HG02798 (cell line): ENCODE data around the gene TWNK.
"Not testable (repeated sequence)": the region's sequence is repeated elsewhere in the genome, so short reads cannot be mapped to it uniquely, and the experiment has no call there.

Source experiments
- ATAC-seq: cut with Tn5 transposase; IDR thresholded peaks from one replicate; pipeline ENCODE4 v1.9.1; 2021; ENCODE audit warnings: mild to moderate bottlenecking; ENCODE audit not compliant: unreplicated experiment, poor library complexity

Gene TWNK

DNA sequence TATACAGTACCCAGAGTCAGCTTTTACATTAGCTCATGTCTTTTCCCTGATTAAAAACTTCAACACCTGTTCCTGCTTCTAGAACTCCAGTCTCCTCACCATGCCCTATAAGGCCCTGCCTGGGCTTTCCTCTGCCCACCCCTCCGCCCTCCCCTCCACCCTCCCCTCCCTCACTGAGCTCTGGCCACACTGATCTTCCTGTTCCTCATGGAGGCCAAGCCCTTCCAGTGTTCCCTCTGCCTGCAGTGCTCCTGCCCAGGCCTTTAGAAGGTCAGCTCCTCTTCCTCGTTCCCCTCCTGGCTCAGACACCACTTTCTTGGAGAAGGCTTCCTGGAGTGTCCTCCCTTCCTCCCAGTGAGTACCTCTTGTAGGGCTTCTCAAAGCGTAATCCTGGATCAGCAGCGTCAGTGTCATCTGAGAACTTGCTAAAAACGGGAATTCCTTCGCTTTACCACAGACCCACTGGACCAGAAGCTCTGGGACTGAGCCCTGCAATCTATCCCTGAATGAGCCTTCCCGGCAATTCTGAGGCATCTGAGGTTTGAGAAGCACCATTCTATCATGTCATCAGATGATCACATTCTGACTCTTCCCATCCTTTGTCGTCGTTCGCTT, 39.9 kb downstream of the TWNK start:
- no peak for ATAC-seq

DNA sequence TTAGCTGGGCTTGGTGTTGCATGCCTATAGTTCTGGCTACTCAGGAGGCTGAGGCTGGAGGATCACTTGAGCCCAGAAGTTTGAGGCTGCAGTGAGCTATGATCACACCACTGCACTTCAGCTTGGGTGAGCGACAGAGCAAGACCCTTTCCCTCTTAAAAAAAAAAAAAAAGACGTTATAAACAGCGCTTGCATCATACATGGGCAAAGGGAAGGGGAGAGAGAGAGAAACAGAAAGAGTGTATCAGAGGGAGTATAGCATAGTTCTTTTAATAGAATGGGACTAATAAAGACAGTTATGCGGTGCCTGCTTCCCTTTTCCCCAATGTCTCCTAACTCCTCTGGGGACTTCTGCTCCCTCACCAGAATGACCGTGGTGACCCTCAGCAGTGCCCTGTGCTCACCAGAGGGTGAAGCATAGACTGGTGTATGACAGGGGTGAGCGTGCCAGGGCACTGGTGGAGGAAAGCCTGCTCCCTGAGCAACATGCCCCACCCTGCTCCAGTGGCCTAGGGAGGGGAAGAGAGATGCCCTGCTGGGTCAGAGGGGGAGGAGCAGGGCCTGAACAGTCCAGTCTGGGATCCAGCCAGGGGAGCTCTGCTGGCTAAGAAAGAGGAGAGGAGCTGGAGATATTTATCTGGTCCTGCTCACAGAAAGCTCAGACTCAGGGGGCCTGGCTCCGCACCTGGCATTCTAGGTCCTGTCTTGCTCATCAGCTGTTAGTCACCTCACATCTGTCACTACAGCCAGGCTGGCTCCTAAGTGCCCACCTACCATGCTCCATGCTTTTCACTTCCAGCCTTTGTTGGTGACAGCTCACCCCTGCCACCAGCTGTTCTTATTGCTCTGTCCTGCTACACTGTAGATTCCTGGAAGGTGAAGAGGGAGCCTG, 41.3 kb downstream of the TWNK start:
- ATAC-seq: no peak

DNA sequence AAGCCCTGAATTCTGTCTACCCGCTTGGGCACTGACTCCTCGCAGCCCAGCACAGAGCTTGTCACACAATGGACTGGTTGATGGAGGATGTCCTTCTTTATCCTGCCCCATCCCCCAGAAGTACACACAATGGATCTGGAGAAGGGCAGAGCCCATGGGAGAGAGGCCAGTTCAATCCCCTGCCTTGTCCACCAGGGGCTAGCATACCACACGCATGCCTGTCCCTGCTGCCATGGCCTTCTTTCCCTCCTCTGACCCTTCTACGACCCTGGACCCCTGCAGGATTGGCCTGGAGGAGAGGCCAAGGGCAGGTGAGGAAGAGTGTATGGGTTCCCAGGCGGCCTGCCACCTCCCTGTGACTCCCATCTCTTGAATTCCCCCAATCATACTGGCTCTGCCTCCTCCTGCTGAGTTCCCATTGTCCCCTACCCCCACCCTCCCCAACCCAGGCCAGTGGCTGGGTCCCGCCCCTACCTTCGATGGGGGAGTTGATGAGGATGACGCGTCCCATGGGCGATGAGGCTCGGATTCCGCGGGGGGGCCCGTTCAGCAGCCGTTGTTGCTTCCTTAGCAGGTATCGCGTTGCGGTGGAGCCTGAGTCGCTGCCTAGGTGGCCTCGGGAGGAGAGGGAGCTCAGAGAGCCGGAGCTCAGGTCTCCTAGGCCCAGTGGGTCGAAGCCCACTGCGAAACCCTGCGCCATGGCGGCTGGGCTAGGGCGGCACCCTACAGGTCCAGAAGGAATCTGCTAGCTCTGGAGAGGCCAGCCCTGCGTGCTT, 42.4 kb downstream of the TWNK start:
- no peak for ATAC-seq

DNA sequence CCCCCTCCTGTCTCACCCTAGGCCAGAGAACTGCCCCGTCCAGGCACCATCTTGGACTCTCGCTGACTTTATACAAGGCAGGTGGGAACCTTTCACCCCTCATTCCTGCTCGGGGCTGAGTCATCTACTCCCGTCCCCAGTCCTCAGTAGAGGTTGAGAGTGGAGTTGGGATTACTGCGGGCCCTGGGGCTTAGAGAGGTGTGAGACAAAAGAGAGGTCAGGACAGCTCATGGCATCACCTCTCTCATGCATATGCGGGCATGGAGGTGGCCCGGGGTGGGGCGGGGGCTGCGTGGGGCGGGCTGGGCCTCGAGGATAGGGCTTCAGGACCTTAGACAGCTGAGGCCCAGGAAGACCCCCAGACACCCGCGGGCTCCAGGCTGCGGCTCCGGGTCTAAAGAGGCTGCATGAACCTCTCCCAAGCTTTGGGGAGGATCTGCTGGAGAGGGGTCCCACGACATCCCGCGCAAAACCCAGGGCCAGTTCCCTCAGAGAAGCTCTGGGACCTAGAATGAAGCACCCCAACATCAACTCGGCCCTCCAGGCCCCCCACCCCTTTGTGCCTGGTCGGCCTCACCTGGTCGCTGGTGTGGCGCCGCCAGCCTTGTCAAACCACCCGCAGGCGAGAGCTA, 43.3 kb downstream of the TWNK start:
- no peak for ATAC-seq

DNA sequence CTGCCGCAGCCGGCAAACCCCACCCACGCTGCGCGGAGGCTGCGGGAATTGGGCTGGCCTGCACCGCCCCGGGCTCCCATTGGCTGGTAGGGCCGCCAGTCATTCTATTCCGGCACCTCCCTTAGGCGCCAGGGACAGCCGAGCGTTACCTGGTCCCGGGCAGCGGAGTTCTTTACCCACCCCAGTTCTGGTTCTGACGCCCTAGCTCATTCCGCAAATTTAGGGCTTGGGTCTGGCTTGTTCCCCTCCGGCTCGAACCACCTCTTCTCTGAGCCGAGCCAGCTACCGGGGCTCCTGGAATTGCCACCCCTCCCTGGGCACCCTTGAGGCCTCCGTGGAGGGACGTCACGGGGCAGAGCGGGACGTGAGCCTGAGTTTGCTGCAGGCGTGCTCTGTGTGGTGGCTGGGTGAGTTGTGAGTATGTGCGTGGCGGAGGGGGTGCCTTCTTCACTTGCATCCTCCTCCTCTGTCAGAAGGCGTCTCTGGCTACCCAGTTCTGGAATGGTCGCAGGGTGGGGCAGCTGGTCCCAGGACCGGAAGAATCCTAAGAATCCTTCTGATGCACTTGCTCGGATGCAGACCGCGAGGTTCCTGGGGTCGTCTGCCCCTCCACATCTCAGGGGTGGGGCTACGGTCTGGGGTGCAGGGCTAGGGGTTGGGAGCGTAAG, 43.9 kb downstream of the TWNK start, which contains the start of the genes PDZD7 and SFXN3:
Gene PDZD7 (minus strand): TSS at position 2 of the 668 bp plus-strand sequence. CDS start 910 bp downstream, outside the sequence.
Gene SFXN3 (plus strand): TSS at position 107 of the 668 bp plus-strand sequence. CDS start 3,461 bp downstream, outside the sequence.
- ATAC-seq: peak; percentile 94

DNA sequence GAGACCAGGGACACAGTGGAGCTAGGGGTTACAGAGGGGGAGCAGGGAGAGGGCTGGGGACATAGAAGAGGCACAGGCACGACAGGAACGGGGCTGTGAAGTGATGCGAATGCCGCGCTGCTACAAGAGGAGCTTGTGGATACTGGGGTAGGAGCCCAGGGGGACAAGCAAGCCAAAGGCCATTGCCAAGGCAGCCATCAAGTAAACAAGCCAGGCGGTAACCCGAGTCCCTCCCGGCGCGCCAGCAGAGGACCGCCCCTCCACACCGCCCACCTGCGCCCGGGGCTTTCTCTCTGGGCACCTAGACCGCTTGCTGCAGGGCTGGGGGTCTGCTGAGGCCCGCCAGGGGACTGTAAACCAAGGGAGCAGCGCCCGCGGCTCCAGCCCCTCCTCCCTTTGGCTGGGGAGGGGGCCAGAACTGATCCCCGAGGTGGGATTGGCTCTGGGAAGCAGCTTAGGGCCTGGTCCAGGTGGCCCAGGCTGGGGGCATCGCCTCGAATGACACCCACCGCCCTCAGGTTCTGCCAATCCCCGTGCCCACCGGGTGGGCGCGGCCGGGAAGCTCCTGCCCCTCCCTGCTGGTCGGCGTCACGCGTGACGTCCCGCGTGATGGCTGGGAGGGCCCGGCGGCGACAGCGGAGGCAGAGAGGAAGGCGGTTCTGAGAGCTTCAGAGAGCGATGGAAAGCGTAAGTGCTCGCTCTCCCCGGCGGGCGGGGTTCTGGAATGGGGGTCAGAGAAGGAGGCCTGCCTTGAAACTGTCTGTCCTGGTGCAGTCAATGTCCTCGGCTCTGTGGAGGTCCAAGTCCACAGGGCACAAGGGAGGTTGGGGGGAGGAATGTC, 44.7 kb downstream of the TWNK start:
- peak; percentile 47 for ATAC-seq

DNA sequence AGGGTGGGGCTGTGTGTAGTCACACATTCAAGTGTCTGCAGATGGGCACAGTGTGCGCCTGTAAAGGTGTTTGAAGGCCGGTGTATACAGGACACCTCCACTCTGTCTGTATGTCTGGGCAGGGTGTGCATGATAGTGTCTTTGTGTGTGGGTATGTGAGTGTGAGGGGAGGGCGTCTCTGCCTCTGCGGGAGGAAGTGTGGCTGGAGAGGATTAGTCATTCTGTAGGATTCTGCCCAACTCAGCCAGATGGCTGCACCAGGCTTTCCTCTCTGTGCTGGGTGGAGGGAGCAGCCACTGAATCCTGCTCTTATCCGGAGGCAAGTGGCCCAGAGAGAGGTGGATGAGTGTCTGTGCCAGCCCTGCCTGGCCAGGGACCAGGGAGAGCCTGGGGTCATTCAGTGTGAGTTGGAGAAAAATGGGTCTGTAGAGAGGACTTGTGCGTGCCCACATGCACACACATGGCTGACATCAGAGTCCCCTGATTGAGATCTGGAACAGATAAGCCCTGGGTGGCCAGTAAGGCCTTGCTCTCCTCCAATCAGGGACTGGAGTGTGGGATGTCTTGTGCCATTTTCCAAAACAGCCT, 45.4 kb downstream of the TWNK start:
- ATAC-seq: no peak

DNA sequence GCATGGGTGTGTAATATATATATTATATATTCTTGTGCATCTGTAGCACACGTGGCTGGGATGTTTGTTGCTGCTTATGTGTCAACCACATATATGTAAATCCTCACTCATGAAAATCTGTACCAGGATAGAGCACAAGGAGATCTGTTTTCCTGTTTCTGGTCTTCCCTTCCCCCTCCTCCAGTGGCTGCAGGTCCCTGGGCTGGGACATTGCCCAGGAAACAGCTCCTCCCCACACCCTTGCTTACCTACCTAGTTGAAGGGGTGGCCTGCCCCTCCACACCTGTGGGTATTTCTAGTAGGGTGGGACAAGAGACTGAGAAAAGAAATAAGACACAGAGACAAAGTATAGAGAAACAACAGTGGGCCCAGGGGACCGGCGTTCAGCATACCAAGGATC, 45.9 kb downstream of the TWNK start:
- ATAC-seq: no peak

DNA sequence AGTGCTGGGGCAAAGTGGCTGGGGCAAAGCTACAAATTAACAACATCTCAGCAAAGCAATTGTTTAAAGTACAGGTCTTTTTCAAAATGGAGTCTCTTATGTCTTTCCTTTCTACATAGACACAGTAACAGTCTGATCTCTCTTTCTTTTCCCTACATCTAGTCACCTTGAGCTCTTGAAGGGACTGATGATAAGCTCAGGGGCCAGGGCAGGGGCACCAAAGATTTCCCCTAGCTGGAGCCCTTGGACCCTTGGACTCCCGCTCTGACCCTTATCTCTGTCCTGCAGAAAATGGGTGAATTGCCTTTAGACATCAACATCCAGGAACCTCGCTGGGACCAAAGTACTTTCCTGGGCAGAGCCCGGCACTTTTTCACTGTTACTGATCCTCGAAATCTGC, 47.1 kb downstream of the TWNK start:
- not testable (repeated sequence) for ATAC-seq

DNA sequence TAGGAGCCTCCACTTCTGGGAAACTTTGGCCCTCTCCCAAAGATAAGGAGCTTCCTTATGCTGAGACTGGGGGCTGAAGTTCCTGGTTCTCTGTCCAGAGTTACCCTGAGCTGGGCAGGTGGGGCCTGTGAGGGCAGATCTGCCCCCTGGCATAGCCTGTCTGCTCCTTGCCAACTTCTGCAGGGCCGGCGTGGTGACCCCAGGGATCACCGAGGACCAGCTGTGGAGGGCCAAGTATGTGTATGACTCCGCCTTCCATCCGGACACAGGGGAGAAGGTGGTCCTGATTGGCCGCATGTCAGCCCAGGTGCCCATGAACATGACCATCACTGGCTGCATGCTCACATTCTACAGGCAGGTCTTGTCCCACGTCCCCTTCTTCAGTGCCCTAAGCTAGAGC, 48.0 kb downstream of the TWNK start:
- no peak for ATAC-seq

DNA sequence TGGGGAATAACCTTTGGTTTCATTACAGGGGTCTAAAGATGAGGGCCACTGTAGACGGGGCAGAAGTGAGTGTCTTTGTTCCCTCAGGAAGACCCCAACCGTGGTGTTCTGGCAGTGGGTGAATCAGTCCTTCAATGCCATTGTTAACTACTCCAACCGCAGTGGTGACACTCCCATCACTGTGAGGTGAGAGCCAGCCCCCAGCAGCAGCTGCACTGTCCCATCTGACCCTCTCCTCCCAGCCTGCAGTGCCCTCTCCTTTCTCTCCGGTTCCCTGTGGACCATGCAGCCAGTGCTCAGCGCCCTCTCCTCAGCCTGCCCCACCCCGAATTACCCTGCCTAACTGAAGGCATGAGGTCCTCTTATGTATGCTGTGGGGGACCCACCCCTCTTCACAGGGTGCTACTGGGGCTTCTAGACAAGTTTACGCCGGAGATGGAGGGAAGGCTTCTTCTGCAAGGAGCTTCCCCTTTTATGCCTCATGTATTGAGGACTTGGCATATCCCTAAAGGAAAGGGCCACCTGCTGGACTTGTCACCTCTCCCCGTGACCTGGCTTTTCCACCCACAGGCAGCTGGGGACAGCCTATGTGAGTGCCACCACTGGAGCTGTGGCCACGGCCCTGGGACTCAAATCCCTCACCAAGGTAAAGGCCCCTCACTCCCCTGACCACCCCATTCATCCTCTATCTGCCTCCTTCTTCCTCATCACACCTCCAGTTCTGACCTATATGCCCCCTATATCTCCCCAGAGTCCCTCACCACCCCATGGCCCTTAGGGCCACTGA, 48.8 kb downstream of the TWNK start:
- ATAC-seq: no peak

DNA sequence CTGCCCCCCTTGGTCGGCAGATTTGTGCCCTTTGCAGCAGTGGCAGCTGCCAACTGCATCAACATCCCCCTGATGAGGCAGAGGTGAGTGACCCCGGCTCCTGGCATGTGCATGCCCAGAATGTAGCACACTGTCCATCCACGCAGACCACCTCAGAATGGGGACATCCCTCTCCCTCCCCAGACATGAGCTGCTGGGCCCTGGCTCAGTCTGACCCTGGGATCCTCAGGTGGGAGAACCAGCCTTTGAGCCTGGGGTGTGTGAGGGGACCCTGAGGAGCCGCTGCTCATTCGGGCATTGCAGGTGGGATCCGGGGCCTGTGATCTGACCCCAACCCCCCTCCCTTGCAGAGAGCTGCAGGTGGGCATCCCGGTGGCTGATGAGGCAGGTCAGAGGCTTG, 49.4 kb downstream of the TWNK start:
- ATAC-seq: no peak

DNA sequence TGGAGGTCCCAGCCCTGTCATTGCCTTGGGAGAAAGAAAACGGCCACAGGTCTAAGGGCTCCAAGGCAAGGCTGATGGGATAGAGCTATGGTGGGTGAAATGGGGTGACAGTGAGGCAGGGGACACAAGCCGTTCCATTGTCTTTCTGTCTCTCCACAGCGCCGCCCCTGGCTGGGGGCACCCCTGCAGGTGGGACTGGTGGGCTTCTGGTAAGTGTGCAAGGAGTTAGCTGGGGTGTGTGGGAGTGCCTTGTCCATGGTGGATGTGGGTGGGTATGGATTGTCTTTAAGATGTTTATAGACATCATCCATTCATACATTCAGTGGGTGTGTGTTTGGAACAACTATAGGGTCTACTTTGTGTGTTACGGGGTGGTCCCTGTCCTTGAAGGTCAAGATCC, 51.1 kb downstream of the TWNK start:
- no peak for ATAC-seq

DNA sequence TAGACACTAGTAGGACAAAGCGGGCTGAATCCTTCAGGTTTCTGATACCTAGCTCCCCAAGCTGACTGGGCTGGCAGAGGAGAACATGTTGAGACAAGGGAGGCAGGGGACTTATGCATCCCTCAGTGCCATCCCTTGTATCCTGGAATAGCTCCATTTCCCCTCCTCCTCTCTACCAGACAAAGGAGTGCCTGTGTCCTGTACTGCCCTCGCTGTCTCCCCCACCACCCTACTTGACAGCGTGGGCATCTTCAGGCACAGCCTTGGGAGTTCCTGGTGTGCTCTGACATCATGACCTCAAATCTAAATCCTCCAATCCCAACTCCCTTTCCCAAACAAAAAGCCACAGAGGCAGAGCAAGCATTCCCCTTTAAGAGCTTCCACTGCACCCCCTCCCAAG, 52.7 kb downstream of the TWNK start:
- no peak for ATAC-seq

DNA sequence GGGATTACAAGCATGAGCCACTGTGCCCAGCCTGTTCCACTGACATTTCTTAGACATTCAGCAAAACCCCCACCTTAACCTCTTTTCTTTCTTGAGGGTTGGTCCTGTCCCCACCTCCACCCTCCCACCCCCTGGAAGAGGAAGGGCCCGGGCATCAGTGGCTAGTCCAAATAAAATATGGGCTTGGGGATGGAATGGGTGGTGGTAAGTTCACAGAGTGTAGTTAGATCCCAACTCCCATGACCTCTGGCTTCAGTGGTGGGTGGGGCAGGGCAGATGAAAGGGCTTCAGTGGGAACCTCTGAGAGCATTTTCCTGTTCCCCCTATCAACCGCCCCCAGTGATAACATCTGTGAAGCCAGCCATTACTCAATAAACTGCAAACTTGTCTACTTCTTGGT, 53.5 kb downstream of the TWNK start:
- ATAC-seq: no peak

DNA sequence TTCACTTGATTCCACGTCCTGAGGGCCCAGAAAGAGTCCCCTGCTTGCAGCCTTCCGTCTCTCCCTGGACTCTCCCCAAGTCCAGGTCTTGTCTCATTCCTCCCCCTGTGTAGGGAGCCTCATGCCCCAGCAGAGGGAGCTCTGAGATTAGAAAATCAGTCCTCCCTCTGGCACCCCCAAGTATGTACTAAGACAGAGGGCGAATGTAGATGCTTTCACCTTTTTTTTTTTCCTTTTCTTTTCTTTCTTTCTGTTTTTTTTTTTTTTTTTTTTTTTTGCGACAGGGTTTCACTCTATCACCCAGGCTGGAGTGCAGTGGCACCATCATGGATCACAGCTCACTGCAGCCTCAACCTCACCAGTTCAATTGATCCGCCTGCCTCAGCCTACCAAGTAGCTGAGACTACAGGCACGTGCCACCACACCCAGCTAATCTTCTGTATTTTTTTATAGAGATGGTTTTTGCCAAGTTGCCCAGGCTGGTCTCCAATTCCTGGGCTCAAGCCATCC, 54.0 kb downstream of the TWNK start:
- peak; percentile 60 for ATAC-seq

DNA sequence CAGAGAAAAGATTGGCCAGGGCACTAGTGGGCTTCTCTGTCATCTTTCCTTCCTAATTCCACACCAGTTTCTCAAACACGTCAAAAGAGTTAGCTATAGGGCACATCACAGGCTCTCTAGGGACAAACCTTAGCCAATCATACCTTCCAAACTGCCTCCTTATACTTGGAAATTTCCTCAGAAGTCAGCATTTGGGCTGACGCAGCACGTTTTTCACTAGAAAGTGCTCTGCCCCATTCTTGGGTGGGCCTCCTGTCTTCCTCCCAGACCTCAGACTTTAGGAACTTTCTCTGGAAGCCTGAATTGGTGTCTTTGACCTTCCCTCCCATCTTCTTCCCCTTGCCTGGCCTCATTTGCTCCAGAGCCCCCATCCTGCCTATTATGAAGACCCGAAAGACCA, 54.8 kb downstream of the TWNK start:
- no peak for ATAC-seq
